SKM-1 (cell line): ENCODE results near the gene SLC6A9.

Experiments
- DNase-seq: peaks from one replicate; lab custom pipeline; 2025; ENCODE audit not compliant: unreplicated experiment; lab: John Stamatoyannopoulos, UW

Gene SLC6A9

GRCh38 chr1:43951021-43951985, 80.0 kb downstream of the SLC6A9 start:
- no peak for DNase-seq

- DNase-seq, result no peak
Observed at GRCh38 chr1:43949678-43950077, 81.6 kb downstream of the SLC6A9 start.

- no peak for DNase-seq
Observed at GRCh38 chr1:43947874-43948437, 83.3 kb downstream of the SLC6A9 start.

- DNase-seq, result no peak
Observed at GRCh38 chr1:43947061-43947873, 84.0 kb downstream of the SLC6A9 start.
